Neural progenitor cell (in vitro differentiated cells): ENCODE results near the gene CFAP299.

Experiments used
- EZH2 ChIP-seq: fragments of 200-600 bp; sonication (generic); IDR thresholded peaks from 2 replicates; pipeline ENCODE4 v1.6.1; 2017; ENCODE audit warnings: antibody characterized with exemption, mild to moderate bottlenecking, moderate library complexity
- TF ChIP-seq, protein P1 (sequence below): fragments of 200-600 bp; sonication (generic); IDR thresholded peaks from 2 replicates; pipeline ENCODE4 v1.5.1; 2017; ENCODE audit warnings: antibody characterized with exemption, mild to moderate bottlenecking

DNA sequence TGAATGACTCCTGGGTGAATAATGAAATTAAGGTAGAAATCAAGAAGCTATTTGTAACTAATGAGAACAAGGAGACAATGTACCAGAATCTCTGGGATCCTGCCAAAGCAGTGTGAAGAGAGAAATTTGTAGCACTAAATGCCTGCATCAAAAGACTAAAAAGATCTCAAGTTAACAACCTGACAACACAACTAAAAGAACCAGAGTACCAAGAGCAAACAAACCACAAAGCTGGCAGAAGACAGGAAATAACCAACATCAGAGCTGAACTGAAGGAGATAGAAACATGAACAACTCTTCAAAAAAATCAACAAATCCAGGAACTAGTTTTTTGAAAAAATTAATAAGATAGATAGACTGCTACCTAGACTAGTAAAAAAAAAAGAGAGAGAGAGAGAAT lies 8.4 kb downstream of the CFAP299 start:
- TF ChIP-seq, protein P1, sequence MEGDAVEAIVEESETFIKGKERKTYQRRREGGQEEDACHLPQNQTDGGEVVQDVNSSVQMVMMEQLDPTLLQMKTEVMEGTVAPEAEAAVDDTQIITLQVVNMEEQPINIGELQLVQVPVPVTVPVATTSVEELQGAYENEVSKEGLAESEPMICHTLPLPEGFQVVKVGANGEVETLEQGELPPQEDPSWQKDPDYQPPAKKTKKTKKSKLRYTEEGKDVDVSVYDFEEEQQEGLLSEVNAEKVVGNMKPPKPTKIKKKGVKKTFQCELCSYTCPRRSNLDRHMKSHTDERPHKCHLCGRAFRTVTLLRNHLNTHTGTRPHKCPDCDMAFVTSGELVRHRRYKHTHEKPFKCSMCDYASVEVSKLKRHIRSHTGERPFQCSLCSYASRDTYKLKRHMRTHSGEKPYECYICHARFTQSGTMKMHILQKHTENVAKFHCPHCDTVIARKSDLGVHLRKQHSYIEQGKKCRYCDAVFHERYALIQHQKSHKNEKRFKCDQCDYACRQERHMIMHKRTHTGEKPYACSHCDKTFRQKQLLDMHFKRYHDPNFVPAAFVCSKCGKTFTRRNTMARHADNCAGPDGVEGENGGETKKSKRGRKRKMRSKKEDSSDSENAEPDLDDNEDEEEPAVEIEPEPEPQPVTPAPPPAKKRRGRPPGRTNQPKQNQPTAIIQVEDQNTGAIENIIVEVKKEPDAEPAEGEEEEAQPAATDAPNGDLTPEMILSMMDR, result no peak
- TF ChIP-seq EZH2, result no peak
